ENCODE results near the gene DLAT.

- no peak for TF ChIP-seq EZH2 (IDR thresholded peaks at IDR 0.05; ENCODE audit: borderline replicate concordance)
- TF ChIP-seq CTCF (IDR thresholded peaks at IDR 0.05; ENCODE audit: poor library complexity): no peak
- no peak for TF ChIP-seq EZH2phosphoT487 (IDR thresholded peaks at IDR 0.05; ENCODE audit: low read depth, severe bottlenecking, unreplicated experiment)
Measured at GRCh38 chr11:112005422-112006094, 19.6 kb upstream of the DLAT start.
